Fibroblast of lung (primary cell): ENCODE measurements around the gene UBXN10. TPM values are rescaled to one million over a fixed set of nuclear protein-coding genes. Genes with fewer than 3 reads are reported as not detected.

Experiments
- DNase-seq, 2 donors: peaks; one replicate each; pipeline versions ENCODE4 v3.0.0 to v3.0.0-alpha.2; 2010; ENCODE audit warnings: low read depth in 2 of 2
- H2AFZ ChIP-seq: 2 replicates; pipeline ENCODE4 v1.5.1; 2012; ENCODE audit warnings: low read length, control low read depth, inconsistent platforms
- H3K27ac ChIP-seq: 2 replicates; pipeline ENCODE4 v1.5.1; 2011; ENCODE audit warnings: low read length, control low read depth; ENCODE audit not compliant: insufficient read depth
- H3K27me3 ChIP-seq: 2 replicates; pipeline ENCODE4 v1.5.1; 2011; ENCODE audit warnings: mild to moderate bottlenecking, low read length; ENCODE audit not compliant: control insufficient read depth, insufficient read depth
- H3K36me3 ChIP-seq: 2 replicates; pipeline ENCODE4 v1.5.1; 2011; ENCODE audit warnings: low read length; ENCODE audit not compliant: control insufficient read depth, insufficient read depth
- H3K4me1 ChIP-seq: 2 replicates; pipeline ENCODE4 v1.5.1; 2011; ENCODE audit warnings: low read length; ENCODE audit not compliant: control insufficient read depth, insufficient read depth; ENCODE audit errors: extremely low read depth
- H3K4me2 ChIP-seq: 2 replicates; pipeline ENCODE4 v1.5.1; 2011; ENCODE audit warnings: low read length, control low read depth; ENCODE audit not compliant: insufficient read depth; ENCODE audit errors: extremely low read depth
- H3K4me3 ChIP-seq, 4 experiments: fragments of 200-600 bp in 1 of 4; sonication (generic) in 1 of 4; replicated peaks in 1 of 4; 2 replicates each; pipeline ENCODE4 v1.5.1; 2011 to 2016; ENCODE audit warnings: low read length in 4 of 4, low read depth in 3 of 4, mild to moderate bottlenecking in 3 of 4, control low read depth in 2 of 4, inconsistent platforms in 1 of 4, mixed read lengths in 1 of 4; ENCODE audit not compliant: insufficient read depth in 1 of 4; ENCODE audit errors: control extremely low read depth in 1 of 4
- H3K79me2 ChIP-seq: 2 replicates; pipeline ENCODE4 v1.5.1; 2012; ENCODE audit warnings: mild to moderate bottlenecking, low read length, inconsistent platforms; ENCODE audit not compliant: control insufficient read depth, insufficient read depth
- H3K9ac ChIP-seq: 2 replicates; pipeline ENCODE4 v1.5.1; 2011; ENCODE audit warnings: mild to moderate bottlenecking, low read length, control low read depth; ENCODE audit not compliant: insufficient read depth
- H3K9me3 ChIP-seq: 2 replicates; pipeline ENCODE4 v1.5.1; 2012; ENCODE audit warnings: low read depth, low read length; ENCODE audit not compliant: control insufficient read depth, insufficient read depth
- H4K20me1 ChIP-seq: 2 replicates; pipeline ENCODE4 v1.5.1; 2011; ENCODE audit warnings: low read length; ENCODE audit not compliant: control insufficient read depth, insufficient read depth; ENCODE audit errors: extremely low read depth
- CTCF ChIP-seq, 2 donors: IDR thresholded peaks in 1 of 2; conservative IDR thresholded peaks in 1 of 2; 1 replicate in 1 of 2; 2 replicates in 1 of 2; pipeline ENCODE4 v1.5.1; 2011 to 2012; ENCODE audit warnings: low read length in 2 of 2, control low read depth in 1 of 2, inconsistent platforms in 1 of 2, low read depth in 1 of 2, mild to moderate bottlenecking in 1 of 2
- EZH2 ChIP-seq: IDR thresholded peaks from 2 replicates; pipeline ENCODE4 v1.5.1; 2012; ENCODE audit warnings: low read length, control low read depth, mild to moderate bottlenecking; ENCODE audit errors: missing control alignments
- polyA plus RNA-seq, 2 donors: library from polyadenylated mRNA; depleted of rRNA in 1 of 2; stranded (reverse) in 1 of 2; unstranded in 1 of 2; fragments of >200 nt; gene quantifications; 2 replicates each; pipeline ENCODE4 v1.2.1, GENCODE V29; 2011 to 2012; ENCODE audit warnings: missing spikeins in 1 of 2
- total RNA-seq: library from RNA; depleted of rRNA; stranded (reverse); fragments of >200 nt; gene quantifications from 2 replicates; pipeline ENCODE4 v1.2.1, GENCODE V29; 2014

UBXN10 gene
- total and polyA plus RNA-seq, 2 donors (not counting 1 experiment from before 2014, with no cell fraction given) = 0.33 TPM; not detected in 1

- H3K36me3 ChIP-seq = no peaks in the 10 kb centered on the region
- DNase-seq = no peak
- no peak overlapping the region for H3K4me3 ChIP-seq
- H4K20me1 ChIP-seq = no peaks in the 10 kb centered on the region
- TF ChIP-seq EZH2 (no peak), CTCF (conservative IDR thresholded peaks at IDR 0.05 in 1 of 2, IDR thresholded peaks at IDR 0.05 in 1 of 2; ENCODE audit: low read depth in 1 of 2, low read length in 2 of 2) (no peak)
- H3K27ac ChIP-seq = no peak overlapping the region
- no peaks in the 10 kb centered on the region for H3K79me2 ChIP-seq
- H3K27me3 ChIP-seq = peaks cover 16% of the 10 kb centered on the region
- no peak overlapping the region for H2AFZ ChIP-seq
- no peaks in the 10 kb centered on the region for H3K4me1 ChIP-seq
- no peak overlapping the region for H3K4me2 ChIP-seq
- H3K9me3 ChIP-seq = no peaks in the 10 kb centered on the region
- H3K9ac ChIP-seq = no peak overlapping the region
These were observed 38.6 kb downstream of the UBXN10 start for GRCh38 chr1:20224546-20224945.

- no peaks in the 10 kb centered on the region for H3K36me3 ChIP-seq
- no peak overlapping the region for H3K4me3 ChIP-seq
- H3K27ac ChIP-seq = no peak overlapping the region
- H4K20me1 ChIP-seq = no peaks in the 10 kb centered on the region
- no peak for TF ChIP-seq CTCF (conservative IDR thresholded peaks at IDR 0.05 in 1 of 2, IDR thresholded peaks at IDR 0.05 in 1 of 2; ENCODE audit: low read depth in 1 of 2, low read length in 2 of 2)
- no peak for TF ChIP-seq EZH2
- peaks cover 13% of the 10 kb centered on the region for H3K27me3 ChIP-seq
- H3K4me1 ChIP-seq = no peaks in the 10 kb centered on the region
- H3K9ac ChIP-seq = no peak overlapping the region
- no peak overlapping the region for H3K4me2 ChIP-seq
- no peak for DNase-seq
- H2AFZ ChIP-seq = no peak overlapping the region
- no peaks in the 10 kb centered on the region for H3K9me3 ChIP-seq
- no peaks in the 10 kb centered on the region for H3K79me2 ChIP-seq
These were observed 41.8 kb downstream of the UBXN10 start for GRCh38 chr1:20227704-20228103.

- TF ChIP-seq EZH2 = no peak
- H3K27ac ChIP-seq = no peak overlapping the region
- H3K9me3 ChIP-seq = no peaks in the 10 kb centered on the region
- H2AFZ ChIP-seq = no peak overlapping the region
- no peak overlapping the region for H3K9ac ChIP-seq
- no peaks in the 10 kb centered on the region for H3K36me3 ChIP-seq
- no peaks in the 10 kb centered on the region for H4K20me1 ChIP-seq
- H3K4me2 ChIP-seq = no peak overlapping the region
- no peaks in the 10 kb centered on the region for H3K4me1 ChIP-seq
- H3K4me3 ChIP-seq = no peak overlapping the region
- H3K27me3 ChIP-seq = peaks cover 11% of the 10 kb centered on the region
- H3K79me2 ChIP-seq = no peaks in the 10 kb centered on the region
- no peak for DNase-seq
These were observed 42.5 kb downstream of the UBXN10 start for GRCh38 chr1:20228314-20228825.
